Cardiac muscle cell (in vitro differentiated cells and primary cell): ENCODE results near the gene NOXO1. TPM values are rescaled to one million over a fixed set of nuclear protein-coding genes. Genes with fewer than 3 reads are reported as not detected.

Experiments
- DNase-seq, 2 donors: peaks; one replicate each; pipeline versions ENCODE4 v3.0.0 to v3.0.0-alpha.2; 2010 to 2017; ENCODE audit warnings: low read depth in 1 of 2, low spot score in 1 of 2
- H3K27ac ChIP-seq: fragments of 200-600 bp; sonication (generic); 2 replicates; pipeline ENCODE4 v1.5.1; 2016
- H3K27me3 ChIP-seq: fragments of 200-600 bp; sonication (generic); 2 replicates; pipeline ENCODE4 v1.6.0; 2016; ENCODE audit warnings: control low read depth
- H3K36me3 ChIP-seq: fragments of 200-600 bp; sonication (generic); 2 replicates; pipeline ENCODE4 v1.5.1; 2016; ENCODE audit warnings: control low read depth
- H3K4me1 ChIP-seq: fragments of 200-600 bp; sonication (generic); 2 replicates; pipeline ENCODE4 v1.8.1; 2017; ENCODE audit warnings: low read depth, mild to moderate bottlenecking, mixed run types
- H3K4me3 ChIP-seq: fragments of 200-600 bp; sonication (generic); 2 replicates; pipeline ENCODE4 v1.5.1; 2016; ENCODE audit warnings: mild to moderate bottlenecking
- H3K9me3 ChIP-seq: fragments of 200-600 bp; sonication (generic); 2 replicates; pipeline ENCODE4 v1.5.1; 2017; ENCODE audit warnings: low read depth, mild to moderate bottlenecking, control low read depth
- CTCF ChIP-seq: IDR thresholded peaks from 2 replicates; pipeline ENCODE4 v1.5.1; 2012; ENCODE audit warnings: low read depth, mild to moderate bottlenecking, low read length
- polyA plus RNA-seq: library from polyadenylated mRNA; unstranded; fragments of >200 nt; fragmentation: Nextera tagmentation; extraction: Ambion mirVana; gene quantifications from 2 replicates; pipeline ENCODE4 v1.2.1, GENCODE V29; 2016
- total RNA-seq: library from RNA; depleted of rRNA; stranded (reverse); fragments of >200 nt; gene quantifications from 2 replicates; pipeline ENCODE4 v1.2.3, GENCODE V29; 2016

Gene NOXO1
- total and polyA plus RNA-seq, 2 experiments from 2014 or later, result 1.2 to 1.3 TPM

- peaks cover 55% of the 10 kb centered on the region for H3K27me3 ChIP-seq
- peaks cover 4% of the 10 kb centered on the region for H3K4me1 ChIP-seq
- no peak for DNase-seq
- no peaks in the 10 kb centered on the region for H3K9me3 ChIP-seq
- TF ChIP-seq CTCF, result no peak
- H3K27ac ChIP-seq, result no peak overlapping the region
- H3K36me3 ChIP-seq, result peaks cover 6% of the 10 kb centered on the region
- H3K4me3 ChIP-seq, result no peak overlapping the region
Measured at GRCh38 chr16:1980770-1981087, 540 bp downstream of the NOXO1 start.

- DNase-seq, result no peak
- no peak overlapping the region for H3K4me3 ChIP-seq
- H3K4me1 ChIP-seq, result peaks cover 4% of the 10 kb centered on the region
- no peak overlapping the region for H3K27ac ChIP-seq
- no peak for TF ChIP-seq CTCF
- peaks cover 55% of the 10 kb centered on the region for H3K27me3 ChIP-seq
- H3K36me3 ChIP-seq, result peaks cover 11% of the 10 kb centered on the region
- no peaks in the 10 kb centered on the region for H3K9me3 ChIP-seq
Measured at GRCh38 chr16:1980030-1980769, 1.1 kb downstream of the NOXO1 start.

- Histone ChIP-seq H3K36me3 (peaks cover 15% of the 10 kb centered on the region), H3K9me3 (no peaks in the 10 kb centered on the region), H3K4me3 (no peak overlapping the region), H3K27ac (no peak overlapping the region), H3K4me1 (no peaks in the 10 kb centered on the region), H3K27me3 (peaks cover 55% of the 10 kb centered on the region)
- TF ChIP-seq CTCF, result no peak
- peak in 1 of 2 donors; percentile 37 for DNase-seq
Measured at GRCh38 chr16:1979271-1980029, 1.8 kb downstream of the NOXO1 start.

- H3K36me3 ChIP-seq, result peaks cover 15% of the 10 kb centered on the region
- no peak for TF ChIP-seq CTCF
- no peak overlapping the region for H3K4me3 ChIP-seq
- no peak overlapping the region for H3K27ac ChIP-seq
- no peak for DNase-seq
- peaks cover 55% of the 10 kb centered on the region for H3K27me3 ChIP-seq
- H3K4me1 ChIP-seq, result no peaks in the 10 kb centered on the region
- H3K9me3 ChIP-seq, result no peaks in the 10 kb centered on the region
Measured at GRCh38 chr16:1978476-1979120, 2.7 kb downstream of the NOXO1 start.

GRCh38 chr16:1977875-1978268 is 3.4 kb downstream of the NOXO1 start:
- no peak overlapping the region for H3K4me3 ChIP-seq
- DNase-seq, result no peak
- no peaks in the 10 kb centered on the region for H3K9me3 ChIP-seq
- H3K27me3 ChIP-seq, result peaks cover 51% of the 10 kb centered on the region
- no peak overlapping the region for H3K27ac ChIP-seq
- peaks cover 2% of the 10 kb centered on the region for H3K4me1 ChIP-seq
- TF ChIP-seq CTCF, result no peak
- peaks cover 15% of the 10 kb centered on the region for H3K36me3 ChIP-seq
